SU-DHL-6 (cell line): ENCODE data around the gene UBE2A.
A peak's percentile ranks its signal among the peaks of the same experiment; 100 is the strongest.

ENCODE experiments used
- H2AFZ ChIP-seq: fragments of 200-600 bp; sonication (generic); 2 replicates; pipeline ENCODE4 v1.6.1; 2014; ENCODE audit warnings: low read depth, mild to moderate bottlenecking, moderate library complexity, mixed read lengths, antibody characterized with exemption, low read length; ENCODE audit not compliant: severe bottlenecking
- H3F3A ChIP-seq: fragments of 200-600 bp; shearing (Covaris generic); 2 replicates; pipeline ENCODE4 v1.6.0; 2016; ENCODE audit warnings: antibody characterized with exemption, mild to moderate bottlenecking; ENCODE audit not compliant: insufficient read depth
- H3K27ac ChIP-seq: fragments of 200-600 bp; sonication (generic); 2 replicates; pipeline ENCODE4 v1.5.1; 2016; ENCODE audit warnings: low read depth, mild to moderate bottlenecking, low read length, moderate library complexity, mixed read lengths
- H3K27me3 ChIP-seq: fragments of 200-600 bp; sonication (generic), shearing (Covaris generic); 2 replicates; pipeline ENCODE4 v1.6.0; 2014; ENCODE audit warnings: mild to moderate bottlenecking, low read length
- H3K36me3 ChIP-seq: fragments of 200-600 bp; sonication (generic); 2 replicates; pipeline ENCODE4 v1.6.1; 2014; ENCODE audit warnings: mild to moderate bottlenecking, low read length, mixed read lengths
- H3K4me2 ChIP-seq: fragments of 300-600, 200-600 bp; shearing (Covaris generic), sonication (generic); 2 replicates; pipeline ENCODE4 v1.6.0; 2014; ENCODE audit warnings: low read length, low read depth, mild to moderate bottlenecking; ENCODE audit not compliant: poor library complexity, severe bottlenecking
- H3K4me3 ChIP-seq: fragments of 200-600 bp; sonication (generic); 2 replicates; pipeline ENCODE4 v1.5.1; 2014; ENCODE audit warnings: antibody characterized with exemption, low read length, mild to moderate bottlenecking, mixed read lengths; ENCODE audit not compliant: insufficient read depth, poor library complexity, severe bottlenecking
- H3K79me2 ChIP-seq: fragments of 200-600 bp; sonication (generic); 2 replicates; pipeline ENCODE4 v1.6.1; 2014; ENCODE audit warnings: mild to moderate bottlenecking, low read length, moderate library complexity; ENCODE audit not compliant: insufficient read depth
- H3K9ac ChIP-seq: fragments of 200-600 bp; sonication (generic); 2 replicates; pipeline ENCODE4 v1.7.0; 2014; ENCODE audit warnings: mild to moderate bottlenecking, low read length
- H3K9me2 ChIP-seq: fragments of 200-600 bp; sonication (generic); replicated peaks from 2 replicates; pipeline ENCODE4 v1.6.1; 2014; ENCODE audit warnings: low read length; ENCODE audit not compliant: insufficient read depth
- H3K9me3 ChIP-seq: fragments of 200-600 bp; sonication (generic); 2 replicates; pipeline ENCODE4 v1.6.1; 2014; ENCODE audit warnings: low read length, mixed read lengths; ENCODE audit not compliant: insufficient read depth
- H4K20me1 ChIP-seq: fragments of 200-600 bp; sonication (generic); 2 replicates; pipeline ENCODE4 v1.6.1; 2014; ENCODE audit warnings: low read depth, mild to moderate bottlenecking, antibody characterized with exemption, low read length, moderate library complexity, mixed read lengths
- CTCF ChIP-seq: fragments of 200-600 bp; sonication (generic); IDR thresholded peaks from one replicate; pipeline ENCODE4 v1.5.1; 2017; ENCODE audit warnings: antibody characterized with exemption, mild to moderate bottlenecking, low read length, moderate library complexity; ENCODE audit not compliant: insufficient read depth, poor library complexity, severe bottlenecking
- EZH2phosphoT487 ChIP-seq: fragments of 200-600 bp; sonication (generic), shearing (Covaris generic); conservative IDR thresholded peaks from 2 replicates; pipeline ENCODE4 v1.6.1; 2018; ENCODE audit warnings: mild to moderate bottlenecking, antibody characterized with exemption, low read length, moderate library complexity, mixed read lengths

Gene UBE2A

GRCh38 chrX:119574394-119575266 is at the start of gene UBE2A:
Gene UBE2A, plus strand, starts transcription at chrX:119574563. Its CDS starts 149 bp downstream, at chrX:119574712.
- peak within 1 kb of the TSS; percentile 81 for H3K4me3 ChIP-seq
- TF ChIP-seq EZH2phosphoT487: no peak
- TF ChIP-seq CTCF: no peak
- no peaks in the 10 kb centered on the region for H4K20me1 ChIP-seq
- peak within 1 kb of the TSS; percentile 84 for H3K4me2 ChIP-seq
- peak within 1 kb of the TSS; percentile 97 for H2AFZ ChIP-seq
- no peaks in the 10 kb centered on the region for H3K9me3 ChIP-seq
- no peaks in the 10 kb centered on the region for H3K27me3 ChIP-seq
- H3K9ac ChIP-seq: peak within 1 kb of the TSS; percentile 83
- peak within 1 kb of the TSS; percentile 55 for H3K27ac ChIP-seq
- peaks cover 13% of the 10 kb centered on the region for H3K79me2 ChIP-seq
- no peaks in the 10 kb centered on the region for H3K9me2 ChIP-seq
- peaks cover 9% of the 10 kb centered on the region; the same call in 1 of the 2 replicates for H3F3A ChIP-seq
- H3K36me3 ChIP-seq: no peaks in the 10 kb centered on the region

- no peak overlapping the region for H3K4me2 ChIP-seq
- no peak overlapping the region for H3K9ac ChIP-seq
- no peak overlapping the region for H3K4me3 ChIP-seq
- no peaks in the 10 kb centered on the region for H3K27me3 ChIP-seq
- no peaks in the 10 kb centered on the region for H3K36me3 ChIP-seq
- no peaks in the 10 kb centered on the region for H3K9me3 ChIP-seq
- no peaks in the 10 kb centered on the region for H3F3A ChIP-seq
- no peak overlapping the region for H2AFZ ChIP-seq
- no peak for TF ChIP-seq EZH2phosphoT487
- TF ChIP-seq CTCF: no peak
- H3K27ac ChIP-seq: no peak overlapping the region
- no peaks in the 10 kb centered on the region for H3K9me2 ChIP-seq
- no peaks in the 10 kb centered on the region for H3K79me2 ChIP-seq
- H4K20me1 ChIP-seq: no peaks in the 10 kb centered on the region
Observed at GRCh38 chrX:119529345-119530276, 44.8 kb upstream of the UBE2A start.

- Histone ChIP-seq H3K9ac (no peak overlapping the region), H4K20me1 (no peaks in the 10 kb centered on the region), H3K36me3 (no peaks in the 10 kb centered on the region), H3K27me3 (no peaks in the 10 kb centered on the region), H3K27ac (no peak overlapping the region), H3K79me2 (no peaks in the 10 kb centered on the region), H3K4me3 (no peak overlapping the region), H3K9me2 (no peaks in the 10 kb centered on the region), H3K4me2 (no peak overlapping the region), H2AFZ (no peak overlapping the region), H3K9me3 (no peaks in the 10 kb centered on the region), H3F3A (no peaks in the 10 kb centered on the region)
- no peak for TF ChIP-seq CTCF
- no peak for TF ChIP-seq EZH2phosphoT487
Observed at GRCh38 chrX:119537487-119537886, 36.9 kb upstream of the UBE2A start.
